HG03064 (cell line): Measurements from ENCODE around the gene THSD7B.
"Not testable (repeated sequence)": the region's sequence is repeated elsewhere in the genome, so short reads cannot be mapped to it uniquely, and the experiment has no call there.

Source experiments
- ATAC-seq: cut with Tn5 transposase; IDR thresholded peaks from one replicate; pipeline ENCODE4 v1.9.1; 2021; ENCODE audit warnings: low read depth; ENCODE audit not compliant: unreplicated experiment

The THSD7B gene

DNA sequence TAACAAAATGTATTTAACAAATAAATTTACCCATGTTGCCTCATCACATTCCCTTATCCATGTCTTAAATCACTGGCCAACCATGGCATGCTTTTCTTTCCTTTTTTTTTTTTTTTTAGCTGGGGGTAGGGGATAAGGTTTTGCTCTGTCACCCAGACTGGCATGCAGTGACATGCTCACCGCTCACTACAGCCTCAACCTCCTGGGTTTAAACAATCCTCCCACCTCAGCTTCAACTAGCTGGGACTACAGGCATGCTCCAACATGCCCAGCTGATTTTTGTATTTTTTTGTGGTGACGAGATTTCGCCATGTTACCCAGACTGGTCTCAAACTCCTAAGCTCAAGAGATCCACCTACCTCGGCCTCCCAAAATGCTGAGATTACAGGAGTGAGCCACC lies 266.4 kb downstream of the THSD7B start:
- ATAC-seq = no peak

DNA sequence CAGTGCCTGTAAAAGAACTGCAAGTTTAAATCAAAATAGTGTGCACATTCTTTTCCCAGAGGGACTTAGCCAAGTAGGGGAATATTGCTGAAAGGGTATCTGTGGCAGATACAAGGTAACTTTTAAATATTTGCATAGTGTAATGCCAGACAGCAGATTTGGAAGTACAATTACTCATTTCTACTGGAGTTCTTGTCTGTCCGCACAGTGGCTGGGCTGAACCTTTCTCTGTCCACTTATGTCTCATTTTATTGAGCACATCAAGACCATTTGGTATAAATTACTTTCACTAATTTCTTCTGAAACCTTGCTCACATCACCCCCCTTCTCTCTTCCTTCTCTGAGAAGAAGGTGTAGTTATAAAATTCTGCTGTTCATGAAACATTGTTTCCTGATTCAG lies 271.3 kb downstream of the THSD7B start:
- no peak for ATAC-seq

DNA sequence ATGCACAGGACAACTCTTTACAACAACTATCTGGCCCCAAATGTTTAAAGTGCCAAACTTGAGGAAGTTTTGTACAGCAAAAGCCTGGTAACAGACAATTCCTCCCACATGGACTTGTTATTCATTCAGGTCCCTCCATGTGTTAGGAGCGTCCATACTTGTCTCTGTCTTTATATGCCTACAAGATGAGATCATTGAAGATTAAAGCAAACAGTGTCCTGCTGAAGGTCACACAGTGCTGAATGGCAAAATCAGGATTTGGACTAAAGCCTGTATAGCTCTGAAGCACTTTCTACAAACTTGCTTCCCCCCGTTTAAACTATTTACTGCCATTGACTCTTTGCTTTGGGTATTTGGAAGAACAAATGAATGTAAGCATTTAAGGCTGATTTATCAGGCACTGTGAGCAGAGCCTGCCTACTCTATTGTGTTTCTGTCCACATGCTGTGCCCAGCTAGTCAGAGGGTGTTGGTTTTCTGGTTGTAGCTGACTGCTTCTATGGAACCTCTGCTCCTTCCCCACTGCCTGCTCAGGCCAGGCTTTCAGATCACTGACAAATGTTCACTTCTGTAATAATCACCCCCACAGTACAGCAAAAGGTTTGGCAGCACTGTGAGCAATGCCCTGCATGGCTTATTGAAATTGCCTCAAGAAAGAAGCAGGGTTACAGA lies 274.3 kb downstream of the THSD7B start:
- ATAC-seq = no peak

DNA sequence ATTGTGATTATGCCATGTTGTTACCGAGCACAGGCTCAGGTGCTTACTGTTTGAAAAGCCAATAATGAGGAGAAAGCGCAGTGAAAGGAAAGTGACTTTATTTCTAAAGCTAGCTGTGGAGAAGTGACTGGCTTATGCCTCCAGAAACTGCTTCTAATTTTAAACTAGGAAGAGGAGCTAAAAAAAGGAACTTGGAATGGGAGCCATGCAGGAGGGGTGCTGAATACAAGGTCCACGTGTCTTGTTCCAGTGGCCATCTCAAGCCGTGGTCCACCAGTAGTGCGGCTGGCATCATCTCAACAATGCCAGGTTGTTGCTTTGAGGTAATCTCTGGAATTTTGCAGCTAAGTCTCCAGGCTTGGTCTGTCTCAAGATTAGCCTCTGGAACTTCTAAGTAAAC lies 282.0 kb downstream of the THSD7B start:
- no peak for ATAC-seq

GRCh38 chr2:137048455-137048854 lies 283.1 kb downstream of the THSD7B start:
- no peak for ATAC-seq

DNA sequence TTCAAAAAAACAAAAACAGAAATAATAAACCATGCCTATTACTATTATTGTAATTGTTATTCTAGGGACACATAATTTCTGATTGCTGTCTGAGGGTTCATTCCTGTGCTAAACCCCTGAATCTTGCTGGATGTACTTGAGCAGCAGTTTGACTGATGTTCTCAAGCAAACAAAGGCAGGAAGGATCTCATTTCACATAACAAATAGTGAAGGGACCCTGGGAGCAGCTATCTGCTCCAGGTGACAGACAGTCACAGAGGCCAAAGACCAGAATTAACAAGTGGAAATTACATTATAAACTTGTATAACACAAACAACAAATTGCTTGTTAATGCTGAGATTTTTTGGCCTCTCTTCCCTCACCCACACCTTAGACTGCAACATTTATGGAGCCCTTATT lies 284.2 kb downstream of the THSD7B start:
- ATAC-seq = no peak

GRCh38 chr2:137050949-137051348 lies 285.6 kb downstream of the THSD7B start:
- no peak for ATAC-seq

GRCh38 chr2:137051778-137052398 lies 286.5 kb downstream of the THSD7B start:
- ATAC-seq = no peak

- ATAC-seq = no peak
Measured at GRCh38 chr2:137056704-137057103, 291.4 kb downstream of the THSD7B start.

GRCh38 chr2:137076111-137076765 lies 310.9 kb downstream of the THSD7B start:
- ATAC-seq = not testable (repeated sequence)

DNA sequence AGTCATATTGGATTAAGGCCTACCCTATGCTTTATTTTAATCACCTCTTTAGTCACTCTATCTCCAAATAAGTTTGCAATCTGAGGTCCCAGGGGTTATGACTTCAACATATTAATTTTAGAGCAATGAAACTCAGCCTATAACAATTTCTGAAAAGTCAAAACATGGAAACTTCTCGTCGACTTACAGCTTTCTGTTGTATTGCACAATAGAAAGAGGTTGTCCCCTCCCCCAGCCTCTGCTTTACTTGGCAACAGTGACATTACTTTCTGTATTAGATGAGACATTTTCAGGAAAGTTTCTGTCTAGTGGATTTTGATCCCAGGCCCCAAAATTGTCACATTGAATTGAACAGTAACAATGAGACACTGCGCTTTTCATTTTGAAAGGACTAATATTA lies 326.4 kb downstream of the THSD7B start:
- ATAC-seq = no peak

- ATAC-seq = no peak
Measured at GRCh38 chr2:137093116-137093515, 327.8 kb downstream of the THSD7B start.

DNA sequence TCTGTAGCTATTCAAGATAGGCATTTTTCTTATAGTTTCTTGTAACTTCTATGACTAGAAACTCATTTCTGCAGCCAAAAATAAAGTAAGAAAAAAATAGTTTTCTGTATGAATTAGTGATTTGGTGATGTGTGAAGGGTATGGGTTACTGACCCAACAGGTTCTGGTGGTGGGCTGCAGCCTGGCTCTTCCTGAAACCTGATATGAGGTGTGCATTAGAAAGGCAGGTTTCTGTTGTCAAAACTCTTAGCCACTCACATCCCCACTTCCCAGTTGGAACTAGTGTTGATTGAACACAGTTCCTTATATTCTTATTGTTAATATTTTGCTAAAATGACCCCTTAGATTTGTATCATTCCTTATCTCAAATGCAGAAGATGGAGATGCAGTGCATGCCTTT lies 330.8 kb downstream of the THSD7B start:
- no peak for ATAC-seq

DNA sequence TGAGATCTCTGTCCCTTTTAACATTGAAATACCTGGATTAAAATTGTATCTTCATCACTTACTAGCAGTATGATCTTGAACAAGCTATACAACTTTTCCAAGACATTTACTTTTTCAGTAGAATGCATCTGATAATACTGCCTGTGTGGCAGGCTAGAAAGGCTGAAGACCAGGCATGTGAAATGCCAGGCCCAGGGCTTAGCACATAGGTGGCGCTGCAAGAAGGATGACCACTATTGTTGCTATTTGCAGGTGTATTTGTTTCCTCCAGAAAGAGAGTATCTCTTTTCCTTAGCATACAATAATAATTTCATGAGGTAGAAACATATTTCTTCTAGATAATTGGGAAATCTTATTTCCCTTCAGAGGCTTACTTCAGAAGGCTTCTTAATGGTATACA lies 331.3 kb downstream of the THSD7B start:
- ATAC-seq = no peak

DNA sequence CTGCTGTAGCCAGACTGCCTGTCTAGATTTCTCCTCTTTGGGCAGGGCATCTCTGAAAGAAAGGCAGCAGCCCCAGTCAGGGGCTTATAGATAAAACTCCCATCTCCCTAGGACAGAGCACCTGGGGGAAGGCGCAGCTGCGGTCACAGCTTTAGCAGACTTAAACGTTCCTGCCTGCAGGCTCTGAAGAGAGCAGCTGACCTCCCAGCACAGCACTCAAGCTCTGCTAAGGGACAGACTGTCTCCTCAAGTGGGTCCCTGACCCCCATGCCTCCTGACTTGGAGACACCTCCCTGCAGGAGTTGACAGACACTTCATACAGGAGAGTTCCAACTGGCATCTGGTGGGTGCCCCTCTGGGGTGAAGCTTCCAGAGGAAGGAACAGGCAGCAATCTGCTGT lies 336.5 kb downstream of the THSD7B start:
- not testable (repeated sequence) for ATAC-seq

DNA sequence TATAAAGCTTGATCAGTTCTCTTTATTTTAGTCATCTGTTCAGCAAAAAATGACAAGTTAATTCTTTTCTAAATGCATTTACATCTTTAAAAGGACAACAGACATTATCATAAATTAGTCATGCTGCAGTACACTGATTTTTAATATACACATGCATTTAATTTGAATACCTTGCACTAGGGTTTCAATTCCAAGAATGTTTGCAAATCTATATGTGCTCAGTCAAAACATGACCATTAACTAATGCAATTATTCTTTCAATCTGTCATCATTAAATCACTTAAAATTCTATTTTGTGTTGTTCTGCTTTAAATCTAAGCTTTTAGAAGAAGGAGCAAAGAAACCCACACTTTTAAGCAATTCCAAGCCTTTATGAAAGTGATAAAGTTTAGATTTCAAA lies 342.6 kb downstream of the THSD7B start:
- no peak for ATAC-seq

- ATAC-seq = no peak
Measured at GRCh38 chr2:137111896-137112295, 346.6 kb downstream of the THSD7B start.

- no peak for ATAC-seq
Measured at GRCh38 chr2:137115081-137115794, 349.9 kb downstream of the THSD7B start.

GRCh38 chr2:137115795-137116089 lies 350.4 kb downstream of the THSD7B start:
- ATAC-seq = no peak

- no peak for ATAC-seq
Measured at GRCh38 chr2:137117385-137117784, 352.0 kb downstream of the THSD7B start.

- no peak for ATAC-seq
Measured at GRCh38 chr2:137118140-137118539, 352.8 kb downstream of the THSD7B start.

- no peak for ATAC-seq
Measured at GRCh38 chr2:137123226-137123625, 357.9 kb downstream of the THSD7B start.
